ENCODE measurements around the gene FYTTD1. TPM values are rescaled to one million over a fixed set of nuclear protein-coding genes. Genes with fewer than 3 reads are reported as not detected.
A peak's percentile ranks its signal among the peaks of the same experiment; 100 is the strongest.

The FYTTD1 gene
- polyA plus RNA-seq, 3 donors from 2014 or later = 103 to 144 (median 141) TPM

DNA sequence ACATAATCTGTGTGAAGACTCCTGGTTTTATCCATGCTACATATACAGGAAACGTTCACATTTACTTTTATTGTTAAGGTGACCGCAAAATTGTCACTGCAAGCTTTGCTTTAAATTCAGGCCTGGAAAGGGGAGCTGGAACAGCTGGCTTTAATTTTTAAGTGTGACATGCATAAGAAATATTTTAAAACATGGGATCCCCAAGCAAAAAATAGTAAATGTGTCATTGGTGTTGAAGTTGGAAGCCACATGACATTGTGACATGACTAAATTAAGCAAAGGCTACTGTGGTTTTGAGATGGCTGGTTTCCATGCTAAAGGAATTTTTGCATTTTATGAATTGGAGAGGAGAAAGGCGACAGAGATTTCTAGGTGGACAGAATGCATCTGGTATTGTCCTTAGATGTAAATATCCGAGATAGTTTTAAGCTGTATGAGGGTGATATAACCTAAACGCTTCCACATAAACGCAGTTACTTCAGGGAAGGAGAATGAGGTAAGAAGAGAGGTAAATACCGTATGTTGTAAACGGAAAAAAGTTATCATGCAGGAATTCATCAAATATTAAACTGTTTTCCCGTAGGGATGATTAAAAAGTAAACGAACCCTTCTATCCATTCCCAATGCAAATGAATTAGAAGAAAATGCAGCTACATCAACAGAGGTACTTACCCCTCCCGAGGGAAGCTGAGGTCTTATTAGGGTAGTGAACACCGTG, 927 bp upstream of the FYTTD1 start:
- Mint-ChIP-seq H3K4me1 (peaks cover 35 to 48% of the 10 kb centered on the region in 2 donors), H3K36me3 (no peaks in the 10 kb centered on the region), H3K27ac (peak overlapping the region; percentile 84 to 99 (median 96)), H3K4me3 (peak overlapping the region; percentile 92 to 100 (median 98)), H3K9me3 (peaks cover 0 to 2% (median 0%) of the 10 kb centered on the region in 6 donors), H3K27me3 (ENCODE audit: low read depth in 3 of 3) (peaks cover 10 to 15% (median 14%) of the 10 kb centered on the region in 3 donors)
- DNase-seq = no peak

DNA sequence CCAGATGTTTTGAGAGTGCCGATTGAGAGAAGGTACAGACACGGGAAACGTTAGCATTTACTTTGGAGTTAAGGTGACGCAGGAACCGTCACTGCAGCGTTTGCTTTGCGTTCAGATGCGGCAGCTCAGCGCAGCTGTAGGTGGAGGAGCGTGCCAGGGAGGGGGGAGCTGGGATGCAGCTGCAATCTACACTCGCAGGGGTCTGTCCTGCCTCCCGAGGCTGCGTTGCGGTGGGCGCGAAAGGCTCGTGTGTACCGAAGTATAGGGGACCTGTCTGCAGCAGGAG, 425 bp upstream of the FYTTD1 start:
- DNase-seq = no peak
- Mint-ChIP-seq H3K27me3 (ENCODE audit: low read depth in 3 of 3) (peaks cover 10 to 15% (median 14%) of the 10 kb centered on the region in 3 donors), H3K4me3 (peak overlapping the region; percentile 92 to 100 (median 98)), H3K36me3 (no peaks in the 10 kb centered on the region), H3K27ac (peak overlapping the region; percentile 84 to 99 (median 96)), H3K9me3 (peaks cover 0 to 2% (median 0%) of the 10 kb centered on the region in 6 donors), H3K4me1 (peaks cover 39 to 53% of the 10 kb centered on the region in 2 donors)

DNA sequence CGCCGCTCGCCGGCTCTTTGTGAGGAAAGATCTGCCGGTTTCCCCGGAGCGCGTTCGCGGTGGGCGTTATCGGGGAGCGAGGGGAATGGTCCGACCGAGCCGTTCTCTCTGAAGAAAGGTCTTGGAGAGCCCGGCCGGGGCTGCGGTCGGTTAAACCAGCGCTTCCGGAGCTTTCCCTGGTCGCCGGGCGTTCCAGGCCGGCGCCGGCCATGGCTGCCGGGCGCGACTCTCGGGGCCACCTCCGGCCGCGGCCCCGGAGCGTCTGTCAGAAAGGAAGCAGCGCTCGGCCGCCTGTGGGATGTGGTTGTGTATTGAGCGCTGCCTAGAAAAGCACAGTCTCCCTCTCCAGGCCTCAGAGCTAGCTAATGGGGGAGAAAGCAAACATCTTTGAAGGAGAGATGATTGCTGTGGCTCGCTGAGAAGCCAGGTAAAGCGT, 731 bp downstream of the FYTTD1 start:
- peak; percentile 67 to 71 (median 70) for DNase-seq
- peaks cover 10 to 15% (median 14%) of the 10 kb centered on the region in 3 donors for H3K27me3 Mint-ChIP-seq (ENCODE audit: low read depth in 3 of 3)
- H3K36me3 Mint-ChIP-seq = no peaks in the 10 kb centered on the region
- peak overlapping the region; percentile 84 to 99 (median 98) for H3K27ac Mint-ChIP-seq
- peaks cover 43 to 61% of the 10 kb centered on the region in 2 donors for H3K4me1 Mint-ChIP-seq
- H3K4me3 Mint-ChIP-seq = peak overlapping the region; percentile 92 to 100 (median 98)
- H3K9me3 Mint-ChIP-seq = peaks cover 0 to 2% (median 0%) of the 10 kb centered on the region in 6 donors

DNA sequence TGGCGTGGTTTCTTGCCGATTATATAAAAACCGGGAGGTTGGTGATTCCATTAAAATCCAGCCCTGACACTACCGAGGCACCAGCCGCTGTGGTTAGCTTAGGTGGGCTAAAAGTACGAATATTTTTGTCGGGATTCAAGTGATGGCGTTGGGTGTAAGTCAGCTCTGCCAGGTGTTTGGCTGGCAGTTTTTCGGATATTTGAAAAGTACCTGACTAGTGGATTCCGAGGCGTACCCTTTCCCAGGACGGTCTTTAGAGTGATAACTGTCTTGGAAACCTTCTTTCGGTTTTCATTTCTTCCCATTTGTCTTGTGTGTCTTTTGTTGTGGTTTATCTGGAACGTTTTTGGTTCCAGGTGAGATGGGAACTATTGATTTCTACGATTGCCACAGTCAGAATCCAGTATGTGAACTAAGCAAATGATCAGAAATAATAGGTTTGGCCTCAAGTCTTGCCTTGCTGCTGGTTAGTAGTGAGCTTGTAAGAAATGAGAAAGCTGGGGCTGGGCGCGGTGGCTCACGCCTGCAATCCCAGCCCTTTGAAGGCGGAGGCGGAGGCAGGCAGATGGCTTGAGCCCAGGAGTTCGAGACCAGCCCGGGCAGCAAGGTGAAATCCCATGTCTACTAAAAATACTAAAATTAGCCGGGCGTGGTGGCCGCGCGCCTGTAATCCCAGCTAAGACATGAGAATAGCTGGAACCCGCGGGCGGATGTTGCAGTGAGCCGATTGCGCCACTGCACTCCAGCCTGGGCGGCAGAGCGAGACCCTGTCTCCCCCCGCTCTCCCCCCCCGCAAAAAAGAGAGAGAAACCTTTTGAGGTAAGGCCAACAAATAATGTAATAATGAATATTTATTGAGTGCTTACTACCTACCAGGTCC, 1.4 kb downstream of the FYTTD1 start:
- peaks cover 45 to 67% of the 10 kb centered on the region in 2 donors for H3K4me1 Mint-ChIP-seq

DNA sequence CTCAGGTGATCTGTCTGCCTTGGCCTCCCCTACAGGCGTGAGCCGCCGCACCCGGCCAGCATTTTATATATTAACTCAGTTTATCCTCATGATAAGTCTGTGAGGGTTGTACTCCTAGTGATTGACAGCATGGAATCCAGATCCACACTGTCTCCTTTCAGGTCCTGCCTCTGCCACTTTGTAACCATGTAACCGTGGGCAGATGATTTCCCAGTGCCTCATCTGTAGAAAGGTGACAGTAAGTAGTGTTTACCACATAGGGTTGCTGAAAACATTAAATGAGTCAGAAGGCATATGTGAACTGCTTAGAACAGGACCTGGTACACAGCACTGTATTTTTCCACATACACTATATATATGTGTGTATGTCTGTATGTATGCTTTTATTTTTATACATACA, 2.4 kb downstream of the FYTTD1 start:
- H3K4me1 Mint-ChIP-seq = peaks cover 49 to 72% of the 10 kb centered on the region in 2 donors
- peak overlapping the region; percentile 70 to 89 (median 88) for H3K27ac Mint-ChIP-seq
- H3K27me3 Mint-ChIP-seq (ENCODE audit: low read depth in 3 of 3) = peaks cover 10 to 15% (median 14%) of the 10 kb centered on the region in 3 donors
- no peak for DNase-seq
- no peaks in the 10 kb centered on the region for H3K36me3 Mint-ChIP-seq
- H3K4me3 Mint-ChIP-seq = peak overlapping the region; percentile 76 to 85 (median 77)
- peaks cover 0 to 2% (median 0%) of the 10 kb centered on the region in 6 donors for H3K9me3 Mint-ChIP-seq

More for the DNA sequence above, 1.4 kb downstream of the FYTTD1 start:
- peak in 2 of 3 donors; percentile 20 to 24 for DNase-seq
- Mint-ChIP-seq H3K27me3 (ENCODE audit: low read depth in 3 of 3) (peaks cover 10 to 15% (median 14%) of the 10 kb centered on the region in 3 donors), H3K27ac (peak overlapping the region; percentile 84 to 99 (median 98)), H3K36me3 (no peaks in the 10 kb centered on the region), H3K9me3 (peaks cover 0 to 2% (median 0%) of the 10 kb centered on the region in 6 donors), H3K4me3 (peak overlapping the region; percentile 92 to 100 (median 98))

DNA sequence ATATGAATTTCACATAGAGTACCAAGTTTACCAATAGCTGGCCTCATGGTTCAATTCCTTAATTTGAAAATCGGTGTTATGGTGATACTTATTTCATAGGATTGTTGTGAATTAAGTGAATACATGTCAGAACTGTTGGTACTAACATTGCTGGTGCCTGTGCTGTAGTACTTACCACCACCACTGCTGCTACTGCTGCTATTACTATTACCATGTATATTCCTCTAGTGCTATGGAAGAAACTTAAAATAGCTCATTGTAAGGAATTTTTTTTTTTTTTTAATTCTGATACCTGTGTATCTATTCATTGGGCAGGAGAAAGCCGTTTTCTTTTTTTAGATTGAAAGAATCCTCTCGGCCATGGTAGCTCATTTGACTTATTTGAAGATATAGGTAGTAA, 3.6 kb downstream of the FYTTD1 start:
- DNase-seq = no peak
- Mint-ChIP-seq H3K9me3 (peaks cover 0 to 2% (median 0%) of the 10 kb centered on the region in 6 donors), H3K4me3 (peak overlapping the region in 3 of 5 donors; percentile 9 to 34 (median 16)), H3K36me3 (no peaks in the 10 kb centered on the region), H3K27ac (peak overlapping the region; percentile 3 to 81 (median 66)), H3K4me1 (peaks cover 49 to 72% of the 10 kb centered on the region in 2 donors), H3K27me3 (ENCODE audit: low read depth in 3 of 3) (peaks cover 10 to 15% (median 14%) of the 10 kb centered on the region in 3 donors)

DNA sequence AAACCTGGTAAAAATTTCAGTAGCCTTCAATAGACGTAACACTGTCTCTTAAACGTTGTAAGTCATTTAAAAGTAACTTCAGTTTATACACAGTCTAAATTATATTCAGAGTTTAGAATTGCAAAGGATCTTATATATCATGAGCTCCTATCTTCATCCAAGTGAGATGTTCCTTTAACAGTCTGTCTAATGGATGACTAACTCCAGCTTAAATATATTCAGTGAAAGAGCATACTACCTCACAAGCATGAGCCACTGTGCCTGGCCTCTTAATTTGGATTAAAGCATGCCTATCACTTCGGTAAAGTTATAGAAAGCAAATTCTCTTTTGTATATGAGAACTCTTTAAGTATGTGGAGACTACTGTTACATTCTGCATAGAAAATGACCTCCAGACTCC, 7.0 kb downstream of the FYTTD1 start:
- Mint-ChIP-seq H3K36me3 (no peaks in the 10 kb centered on the region), H3K4me1 (peaks cover 28 to 45% of the 10 kb centered on the region in 2 donors), H3K27me3 (ENCODE audit: low read depth in 3 of 3) (no peaks in the 10 kb centered on the region), H3K27ac (no peak overlapping the region), H3K9me3 (no peaks in the 10 kb centered on the region), H3K4me3 (no peak overlapping the region)
- DNase-seq = no peak

DNA sequence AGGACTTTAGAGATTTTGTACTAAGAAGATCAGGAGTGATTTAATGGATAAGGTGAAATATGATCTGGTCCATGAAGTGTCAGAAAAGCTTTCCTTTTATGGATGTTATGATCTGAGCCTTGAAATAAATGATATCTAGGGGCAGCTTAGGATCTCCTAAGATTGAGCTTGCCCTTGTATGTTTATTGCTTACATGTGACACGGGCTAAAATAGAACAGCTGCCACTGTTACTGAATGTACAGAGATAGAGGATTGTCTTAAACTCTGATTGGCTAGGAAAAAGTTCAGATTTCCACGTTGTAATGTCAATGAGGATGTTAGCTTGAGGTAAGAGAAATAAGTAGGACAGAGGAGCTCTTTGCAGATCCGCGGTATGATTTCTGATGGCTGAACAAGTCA, 8.8 kb downstream of the FYTTD1 start:
- H3K9me3 Mint-ChIP-seq = no peaks in the 10 kb centered on the region
- no peaks in the 10 kb centered on the region for H3K27me3 Mint-ChIP-seq (ENCODE audit: low read depth in 3 of 3)
- H3K36me3 Mint-ChIP-seq = no peaks in the 10 kb centered on the region
- no peak overlapping the region for H3K4me3 Mint-ChIP-seq
- no peak for DNase-seq
- H3K4me1 Mint-ChIP-seq = peaks cover 14 to 27% of the 10 kb centered on the region in 2 donors
- H3K27ac Mint-ChIP-seq = no peak overlapping the region

DNA sequence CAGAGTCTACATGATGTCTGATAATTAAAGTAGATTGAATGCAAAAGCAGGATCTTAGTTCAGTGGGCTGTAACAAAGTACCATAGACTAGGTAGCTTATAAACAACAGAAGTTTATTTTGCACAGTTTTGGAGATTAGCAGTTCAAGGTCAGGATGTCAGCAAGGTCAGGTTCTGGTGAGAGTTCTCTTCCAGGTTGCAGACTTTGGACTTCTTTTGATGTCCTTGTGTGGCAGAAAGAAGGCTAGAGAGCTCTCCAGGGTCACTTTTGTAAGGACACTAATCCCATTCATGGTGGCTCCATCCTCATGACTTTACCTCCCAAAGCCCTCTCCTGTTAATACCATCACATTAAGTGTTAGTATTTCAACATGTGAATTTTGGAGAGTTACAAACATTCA, 12.1 kb downstream of the FYTTD1 start:
- Mint-ChIP-seq H3K9me3 (no peaks in the 10 kb centered on the region), H3K4me1 (no peaks in the 10 kb centered on the region), H3K27me3 (ENCODE audit: low read depth in 3 of 3) (no peaks in the 10 kb centered on the region), H3K27ac (no peak overlapping the region), H3K4me3 (no peak overlapping the region), H3K36me3 (peaks cover 4 to 9% (median 6%) of the 10 kb centered on the region in 3 donors)
- no peak for DNase-seq

DNA sequence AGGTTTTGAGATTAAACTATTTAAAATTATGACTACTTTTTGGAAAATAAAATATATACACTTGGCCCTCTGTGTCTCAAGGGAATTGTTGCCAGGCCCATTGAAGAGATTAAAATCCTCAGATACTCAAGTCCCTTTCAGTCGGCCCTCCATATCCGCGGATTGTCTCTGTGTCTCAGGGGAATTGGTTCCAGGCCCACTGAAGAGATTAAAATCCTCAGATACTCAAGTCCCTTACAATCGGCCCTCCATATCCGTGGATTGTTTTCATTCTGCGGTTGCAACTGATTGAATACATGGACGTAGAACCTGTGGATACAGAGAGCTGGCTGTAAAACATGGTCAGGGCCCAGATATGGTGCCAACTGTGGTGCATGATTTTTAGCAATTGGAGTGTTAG, 25.6 kb downstream of the FYTTD1 start:
- no peaks in the 10 kb centered on the region for H3K9me3 Mint-ChIP-seq
- H3K27me3 Mint-ChIP-seq (ENCODE audit: low read depth in 3 of 3) = no peaks in the 10 kb centered on the region
- H3K36me3 Mint-ChIP-seq = peaks cover 18 to 53% (median 21%) of the 10 kb centered on the region in 3 donors
- no peak for DNase-seq
- H3K27ac Mint-ChIP-seq = no peak overlapping the region
- no peaks in the 10 kb centered on the region for H3K4me1 Mint-ChIP-seq
- H3K4me3 Mint-ChIP-seq = no peak overlapping the region

DNA sequence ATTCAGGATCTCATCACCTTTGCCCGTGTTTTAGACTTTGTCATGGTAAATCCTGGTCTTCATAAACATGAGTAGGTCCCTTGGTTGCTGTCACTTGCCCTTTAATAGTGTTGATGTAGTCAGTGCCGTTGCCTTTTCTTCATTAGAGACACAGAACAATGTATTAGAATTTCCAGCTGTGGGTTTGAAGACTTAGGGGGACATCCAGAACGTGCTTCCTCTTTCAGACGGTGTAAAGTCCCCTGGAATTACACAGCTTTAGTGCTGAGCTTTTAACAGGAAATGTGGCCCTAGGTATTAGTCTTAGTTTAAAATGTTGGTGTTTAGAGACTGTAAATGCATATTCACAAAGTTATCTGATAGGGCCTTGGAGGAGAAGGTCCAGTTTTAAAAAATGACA, 32.5 kb downstream of the FYTTD1 start:
- no peak for DNase-seq
- Mint-ChIP-seq H3K9me3 (no peaks in the 10 kb centered on the region), H3K27ac (peak overlapping the region in 2 of 6 donors; percentile 59 to 70)

DNA sequence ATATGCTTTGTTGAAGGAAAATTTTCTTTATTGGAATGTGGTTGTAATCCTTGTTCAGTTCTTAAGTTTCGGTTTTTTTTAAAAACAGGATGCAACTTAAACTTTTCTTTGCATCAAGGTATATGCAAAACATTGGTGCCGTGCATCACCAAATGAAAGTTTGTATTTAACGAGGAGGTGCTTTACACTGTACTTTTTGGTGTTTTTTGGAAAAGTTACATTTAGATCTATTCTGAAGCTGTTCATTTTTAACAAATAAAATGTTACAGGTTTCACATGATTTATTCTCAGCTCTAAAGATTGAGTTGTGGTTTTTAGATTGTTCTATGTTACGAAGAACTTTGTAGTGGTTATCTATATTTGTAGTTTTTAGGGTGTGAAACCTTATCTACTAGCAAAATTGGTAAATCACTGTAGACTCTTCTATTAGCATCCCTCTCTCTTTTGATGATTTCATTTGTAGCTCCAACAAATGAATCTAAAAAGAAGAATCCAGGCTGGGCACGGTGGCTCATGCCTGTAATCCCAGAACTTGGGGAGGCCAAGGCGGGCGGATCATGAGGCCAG, 34.4 kb downstream of the FYTTD1 start:
- no peak overlapping the region for H3K4me3 Mint-ChIP-seq
- no peaks in the 10 kb centered on the region for H3K4me1 Mint-ChIP-seq
- no peaks in the 10 kb centered on the region for H3K9me3 Mint-ChIP-seq
- H3K27ac Mint-ChIP-seq = peak overlapping the region in 3 of 6 donors; percentile 59 to 79 (median 63)
- H3K36me3 Mint-ChIP-seq = peaks cover 10 to 14% (median 10%) of the 10 kb centered on the region in 3 donors
- no peak for DNase-seq
- no peaks in the 10 kb centered on the region for H3K27me3 Mint-ChIP-seq (ENCODE audit: low read depth in 3 of 3)

More for the DNA sequence above, 32.5 kb downstream of the FYTTD1 start:
- Mint-ChIP-seq H3K36me3 (peaks cover 16 to 23% (median 16%) of the 10 kb centered on the region in 3 donors), H3K27me3 (ENCODE audit: low read depth in 3 of 3) (no peaks in the 10 kb centered on the region), H3K4me3 (no peak overlapping the region), H3K4me1 (no peaks in the 10 kb centered on the region)

DNA sequence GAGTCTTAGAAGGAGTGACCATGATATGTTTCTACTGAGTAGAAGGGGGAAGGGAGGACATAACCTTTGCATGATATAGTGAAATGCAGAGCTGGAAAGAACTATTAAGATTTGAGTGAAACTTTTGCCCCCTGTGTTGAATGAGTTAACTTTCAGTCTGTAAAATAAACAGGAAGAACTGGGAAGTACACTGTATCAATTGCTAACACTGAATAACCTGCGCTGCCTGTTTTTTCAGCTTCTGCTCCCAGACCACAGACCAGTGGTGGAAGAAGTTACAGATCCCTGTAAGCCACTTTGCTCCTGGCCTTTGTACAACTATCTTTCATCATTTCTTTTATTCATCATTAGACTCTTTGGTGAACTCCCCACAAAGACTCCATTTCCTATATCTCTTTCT, 37.7 kb downstream of the FYTTD1 start:
- Mint-ChIP-seq H3K27me3 (ENCODE audit: low read depth in 3 of 3) (peaks cover 10 to 21% (median 11%) of the 10 kb centered on the region in 3 donors), H3K36me3 (peaks cover 1 to 4% (median 2%) of the 10 kb centered on the region in 3 donors), H3K27ac (peak overlapping the region in 5 of 6 donors; percentile 26 to 79 (median 65)), H3K9me3 (no peaks in the 10 kb centered on the region), H3K4me1 (peaks cover 15 to 20% of the 10 kb centered on the region in 2 donors), H3K4me3 (no peak overlapping the region)
- DNase-seq = no peak
